ENCODE results near the gene DCAF10. TPM values are rescaled to one million over a fixed set of nuclear protein-coding genes. Genes with fewer than 3 reads are reported as not detected.
"Not testable (repeated sequence)": the region's sequence is repeated elsewhere in the genome, so short reads cannot be mapped to it uniquely, and the experiment has no call there.

DCAF10 gene
- polyA plus RNA-seq, 12 donors: 21.3 to 28.4 (median 26.4) TPM; not detected in 1

GRCh38 chr9:37908283-37908682 lies 107.7 kb downstream of the DCAF10 start:
- no peak for DNase-seq

GRCh38 chr9:37908698-37909186 lies 108.1 kb downstream of the DCAF10 start:
- no peak for DNase-seq

GRCh38 chr9:37909326-37909725 lies 108.7 kb downstream of the DCAF10 start:
- DNase-seq: no peak

GRCh38 chr9:37909836-37910235 lies 109.2 kb downstream of the DCAF10 start:
- not testable (repeated sequence) for DNase-seq

GRCh38 chr9:37910271-37910670 lies 109.7 kb downstream of the DCAF10 start:
- no peak for DNase-seq

- DNase-seq: no peak
Measured at GRCh38 chr9:37911271-37911681, 110.7 kb downstream of the DCAF10 start.

- DNase-seq: peak; percentile 82
Measured at GRCh38 chr9:37913480-37914153, 113.0 kb downstream of the DCAF10 start.

GRCh38 chr9:37914154-37914551 lies 113.6 kb downstream of the DCAF10 start:
- DNase-seq: no peak

- DNase-seq: no peak
Measured at GRCh38 chr9:37914701-37915358, 114.2 kb downstream of the DCAF10 start.

GRCh38 chr9:37915911-37916470 lies 115.4 kb downstream of the DCAF10 start:
- no peak for DNase-seq

- DNase-seq: no peak
Measured at GRCh38 chr9:37916471-37917312, 116.1 kb downstream of the DCAF10 start.

Other genes starting within 250 kb of the DCAF10 start
- gene FBXO10, start 224.4 kb upstream of the DCAF10 start, polyA plus RNA-seq (ENCODE audit: insufficient read length in 12 of 12): 10 to 100 TPM in 11 of 12 donors, not detected in 1; 20.3 to 45.1 (median 34.8) TPM
- gene TOMM5, start 208.2 kb upstream of the DCAF10 start, polyA plus RNA-seq (ENCODE audit: insufficient read length in 12 of 12): 100 to 1,000 TPM in 1 of 12 donors, 10 to 100 TPM in 10, not detected in 1; 59.7 to 101 (median 76.5) TPM
- gene FRMPD1, start 149.8 kb upstream of the DCAF10 start, polyA plus RNA-seq (ENCODE audit: insufficient read length in 12 of 12): 10 to 100 TPM in 7 of 12 donors, 1 to 10 TPM in 4, not detected in 1; 4.7 to 18.8 (median 10.9) TPM
- 10 to 100 TPM in 5 of 12 donors, 1 to 10 TPM in 5, not detected in 2; 8.0 to 19.9 (median 10.4) TPM for gene TRMT10B, start 47.0 kb upstream of the DCAF10 start, polyA plus RNA-seq (ENCODE audit: insufficient read length in 12 of 12)
- gene EXOSC3, start 15.7 kb upstream of the DCAF10 start, polyA plus RNA-seq (ENCODE audit: insufficient read length in 12 of 12): 10 to 100 TPM in 11 of 12 donors, not detected in 1; 21.4 to 60.6 (median 25.8) TPM
- 10 to 100 TPM in 11 of 12 donors, not detected in 1; 10.7 to 16.1 (median 13.5) TPM for gene SLC25A51, start 103.3 kb downstream of the DCAF10 start, polyA plus RNA-seq (ENCODE audit: insufficient read length in 12 of 12)